GM11168 (cell line): ENCODE measurements around the gene IRF2BP2.
"Not testable (repeated sequence)": the region's sequence is repeated elsewhere in the genome, so short reads cannot be mapped to it uniquely, and the experiment has no call there.

Experiments used
- in situ Hi-C: fragments of 300-500 bp; cut with MboI; formaldehyde crosslinking; loops from one replicate; pipeline ENCODE4 v1.12.0; 2022; ENCODE audit warnings: low sequenced_read_pairs; ENCODE audit not compliant: unreplicated experiment

The IRF2BP2 gene

DNA sequence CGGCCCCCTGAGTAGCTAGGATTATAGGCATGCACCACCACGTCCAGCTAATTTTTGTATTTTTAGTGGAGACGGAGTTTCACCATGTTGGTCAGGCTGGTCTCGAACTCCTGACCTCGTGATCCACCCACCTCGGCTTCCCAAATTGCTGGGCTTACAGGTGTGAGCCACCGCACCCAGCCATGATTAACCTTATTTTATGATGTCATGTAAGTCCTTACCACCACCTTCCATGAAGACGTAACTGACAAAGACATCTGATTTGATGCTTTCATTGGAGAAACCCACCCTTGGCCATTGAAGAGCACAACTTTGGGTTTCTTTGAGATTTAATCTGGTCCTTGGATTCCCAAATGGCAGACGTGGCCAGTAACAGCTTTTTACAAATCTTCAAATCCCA, 24.9 kb upstream of the IRF2BP2 start:
- in situ Hi-C loops = not testable (repeated sequence)

GRCh38 chr1:234634387-234634786, 24.4 kb upstream of the IRF2BP2 start:
- in situ Hi-C loops = no loop called here

- in situ Hi-C loops = no loop called here
These were observed 23.4 kb upstream of the IRF2BP2 start for GRCh38 chr1:234633246-234634003.

- in situ Hi-C loops = no loop called here
These were observed 22.2 kb upstream of the IRF2BP2 start for GRCh38 chr1:234632225-234632624.

GRCh38 chr1:234631721-234632125, 21.7 kb upstream of the IRF2BP2 start:
- in situ Hi-C loops = no loop called here

DNA sequence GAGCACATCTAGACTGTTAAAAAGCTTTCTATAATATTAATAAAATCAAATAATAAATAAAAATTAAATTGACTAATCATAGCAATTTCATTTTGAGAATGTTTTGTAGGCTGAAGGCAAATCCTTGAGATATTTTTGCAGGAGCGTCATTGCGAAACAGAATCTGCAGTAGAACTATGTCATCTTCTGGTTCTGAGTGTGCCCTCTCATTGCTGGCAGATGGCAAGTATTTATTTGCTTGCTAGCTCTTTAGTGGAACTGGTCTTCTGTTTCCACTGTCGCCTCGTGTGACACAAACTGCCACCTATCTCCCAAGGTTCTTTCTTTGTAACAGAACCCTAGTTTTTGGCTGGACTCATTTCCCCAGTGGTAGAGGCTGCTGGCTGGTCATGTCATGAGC, 19.0 kb upstream of the IRF2BP2 start:
- in situ Hi-C loops = no loop called here

DNA sequence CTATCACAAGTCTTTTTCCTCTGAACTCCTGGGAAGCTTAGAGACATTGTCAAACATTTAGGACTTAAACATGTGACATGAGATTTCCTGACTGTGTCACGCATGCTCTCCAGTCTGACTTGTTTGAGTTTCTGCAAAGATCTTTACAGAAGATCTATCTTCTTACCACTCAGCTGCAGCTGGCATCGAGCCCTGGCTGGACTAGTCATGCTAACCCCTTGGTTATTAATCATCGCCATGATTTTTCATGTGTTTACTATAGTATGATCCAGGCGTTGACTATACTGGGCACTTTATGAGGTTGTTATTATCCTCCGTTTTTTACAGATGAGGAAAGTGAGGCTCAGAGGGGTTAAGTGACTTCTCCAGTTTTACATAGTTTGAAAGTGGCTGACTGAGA, 18.1 kb upstream of the IRF2BP2 start:
- in situ Hi-C loops = no loop called here

DNA sequence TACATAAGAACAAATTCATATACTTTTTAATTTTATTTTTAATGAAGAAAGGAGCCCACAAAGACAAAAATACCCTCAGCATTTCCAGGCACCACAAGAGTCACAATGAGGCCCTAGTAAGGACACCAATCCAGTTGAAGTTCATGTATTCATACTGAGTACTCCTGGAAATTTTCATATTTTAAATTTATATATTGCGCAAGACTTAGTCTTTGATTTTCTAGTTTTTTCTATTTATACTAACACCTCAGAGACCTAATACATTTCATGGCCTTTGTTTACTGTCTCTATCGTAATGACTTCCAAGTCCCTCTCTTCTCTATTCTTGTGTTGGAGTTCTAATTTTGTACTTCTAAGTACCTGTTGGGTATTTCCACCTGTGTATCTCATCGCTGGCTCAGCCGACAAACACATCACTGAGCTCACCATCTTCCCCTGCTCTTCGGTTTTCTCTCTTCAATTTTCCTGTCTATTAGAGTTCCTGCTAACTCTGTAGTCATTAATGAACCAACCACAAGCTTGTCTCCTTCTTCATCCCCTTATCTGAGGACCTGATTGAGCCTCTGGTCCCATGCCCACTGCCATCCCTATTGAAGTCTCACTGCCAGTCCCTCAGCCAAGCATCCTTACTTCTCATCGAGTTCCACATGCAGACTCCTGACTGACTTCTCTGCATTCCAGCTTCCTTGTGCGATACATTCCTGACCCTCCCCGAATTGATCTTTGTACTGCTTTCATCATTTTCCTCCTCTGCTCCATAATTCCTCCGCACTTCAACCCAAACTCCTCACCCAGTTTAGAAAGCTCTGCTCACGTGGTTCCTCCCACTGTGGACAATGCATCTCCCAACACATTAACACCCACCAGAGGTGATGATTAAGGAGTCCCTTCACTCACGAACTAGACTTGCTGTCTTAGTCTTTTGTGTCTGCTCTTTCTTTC, 17.3 kb upstream of the IRF2BP2 start:
- in situ Hi-C loops = no loop called here

DNA sequence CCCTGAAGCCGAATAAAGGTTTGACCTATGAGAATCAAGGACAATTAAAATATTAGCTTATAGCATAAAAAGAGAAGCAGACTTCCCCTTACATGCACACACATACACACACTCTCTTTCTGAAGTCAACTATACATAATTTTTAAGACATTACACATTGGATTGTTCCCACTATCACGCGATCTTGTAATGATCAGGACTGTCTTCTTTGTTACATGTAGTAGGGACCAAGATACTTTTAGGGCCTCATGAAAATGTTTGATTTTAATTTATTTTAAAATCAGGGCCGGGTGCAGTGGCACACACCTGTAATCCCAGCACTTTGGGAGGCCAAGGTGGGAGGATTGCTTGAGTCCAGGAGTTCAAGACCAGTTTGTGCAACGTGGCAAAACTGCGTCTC, 16.4 kb upstream of the IRF2BP2 start:
- in situ Hi-C loops = no loop called here

GRCh38 chr1:234624724-234625117, 14.7 kb upstream of the IRF2BP2 start:
- in situ Hi-C loops = no loop called here

DNA sequence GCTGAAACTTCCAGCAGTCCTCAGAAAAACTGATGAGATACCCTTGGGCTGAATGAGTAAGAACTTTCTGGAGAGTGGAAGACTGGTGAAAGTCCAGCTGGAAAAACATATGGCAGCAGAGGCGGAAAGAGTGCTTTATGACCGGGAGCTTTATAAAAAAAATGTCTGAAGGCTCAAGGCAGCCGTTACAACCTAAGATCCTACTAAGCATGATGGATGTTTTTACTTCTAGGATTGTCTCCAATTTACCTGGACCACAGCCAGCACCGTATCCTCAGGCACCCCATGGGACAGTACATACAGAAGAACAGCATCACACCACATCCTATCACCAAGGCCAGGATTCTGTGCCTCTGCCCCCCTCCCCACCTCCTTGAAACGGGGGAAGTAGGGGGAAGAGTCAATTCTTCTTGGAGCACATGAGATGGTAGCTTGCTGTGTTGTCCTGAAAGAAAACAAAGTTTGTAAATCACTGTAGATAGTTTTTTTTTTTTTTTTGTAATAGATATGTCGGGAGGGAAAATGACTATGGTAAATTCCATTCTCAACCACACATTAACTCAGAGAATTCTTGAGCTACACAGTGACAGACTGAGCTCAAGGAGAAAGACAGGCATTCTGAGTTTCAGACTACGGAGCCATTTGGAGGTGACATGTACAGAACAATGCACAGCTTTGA, 11.8 kb upstream of the IRF2BP2 start:
- in situ Hi-C loops = no loop called here

DNA sequence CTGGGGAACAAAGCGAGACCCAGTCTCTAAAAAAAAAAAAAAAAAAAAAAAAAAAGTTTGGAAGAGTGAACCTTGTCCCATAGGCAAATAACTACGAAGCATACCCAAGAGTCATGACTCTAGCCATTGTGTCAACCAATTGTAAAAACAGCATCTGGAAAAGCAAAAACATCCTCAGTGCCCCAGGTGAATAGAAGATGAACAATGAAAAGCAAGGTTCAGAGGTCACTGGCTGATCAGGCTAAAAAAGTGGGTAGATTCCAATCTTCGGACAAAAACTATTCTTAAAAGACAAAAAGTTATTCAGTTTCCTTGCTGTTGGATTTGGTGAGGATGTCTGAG, 11.1 kb upstream of the IRF2BP2 start:
- in situ Hi-C loops = no loop called here

DNA sequence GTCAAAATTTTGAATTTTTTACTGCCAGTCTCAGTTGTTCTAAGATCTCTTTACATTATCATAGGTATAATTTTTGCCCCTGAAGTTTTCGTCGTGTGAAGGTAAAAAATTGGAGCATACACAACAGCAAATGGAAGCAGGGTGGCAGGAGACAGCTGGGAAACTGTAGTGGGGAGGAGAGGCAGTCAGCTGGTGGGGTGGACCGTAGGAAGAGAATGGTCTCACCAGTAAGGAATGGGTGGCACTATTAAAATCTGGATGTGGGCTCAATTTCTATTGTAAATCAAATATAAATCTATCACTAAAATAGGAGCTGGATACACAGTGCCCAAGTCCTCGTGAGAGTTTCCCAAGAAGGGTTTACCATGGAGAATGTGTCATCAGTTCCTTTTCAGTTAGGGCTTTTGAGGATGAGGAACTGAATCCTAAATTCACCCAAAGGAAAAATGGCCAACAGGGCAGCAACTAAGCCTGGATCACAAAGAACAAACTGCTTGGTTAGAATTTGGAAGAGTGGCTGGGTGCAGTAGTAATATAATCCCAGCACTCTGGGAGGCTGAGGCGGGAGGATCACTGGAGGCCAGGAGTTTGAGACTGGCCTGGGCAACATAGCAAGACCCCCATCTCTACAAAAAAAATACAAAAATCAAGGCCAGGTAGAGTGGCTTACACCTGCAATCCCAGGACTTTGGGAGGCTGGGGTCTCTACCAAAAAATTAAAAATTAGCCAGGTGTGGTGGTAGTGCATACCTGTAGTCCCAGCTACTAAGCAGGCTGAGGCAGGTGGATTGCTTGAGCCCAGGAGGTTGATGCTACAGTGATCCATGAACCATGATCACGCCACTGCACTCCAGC, 10.5 kb upstream of the IRF2BP2 start:
- in situ Hi-C loops = no loop called here

DNA sequence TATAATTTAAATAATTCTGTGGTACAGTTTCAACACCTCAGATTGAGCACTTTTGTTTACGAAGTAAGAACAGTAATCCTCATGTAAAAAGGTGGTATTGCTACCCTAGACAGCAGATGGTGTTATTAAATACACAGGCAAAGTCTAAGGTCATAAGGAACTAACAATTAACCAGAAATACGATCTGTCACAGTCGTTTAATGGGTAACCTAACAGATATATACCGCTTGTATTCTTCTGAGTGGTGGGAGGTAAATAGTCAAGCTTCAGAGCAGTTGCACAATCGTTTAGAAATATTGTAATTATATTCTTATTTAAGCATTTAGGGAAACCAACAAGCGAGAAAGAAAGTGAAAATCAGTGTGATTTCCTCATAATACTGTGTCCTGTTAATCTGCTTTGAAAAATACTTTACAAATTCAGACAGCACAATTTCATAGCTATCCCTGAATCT, 9.8 kb upstream of the IRF2BP2 start:
- in situ Hi-C loops = no loop called here

GRCh38 chr1:234619071-234619480, 9.1 kb upstream of the IRF2BP2 start:
- in situ Hi-C loops = no loop called here

- in situ Hi-C loops = no loop called here
These were observed 8.7 kb upstream of the IRF2BP2 start for GRCh38 chr1:234618737-234619049.

GRCh38 chr1:234617986-234618736, 8.2 kb upstream of the IRF2BP2 start:
- in situ Hi-C loops = no loop called here

- in situ Hi-C loops = no loop called here
These were observed 7.4 kb upstream of the IRF2BP2 start for GRCh38 chr1:234617131-234617985.

GRCh38 chr1:234616644-234617043, 6.7 kb upstream of the IRF2BP2 start:
- in situ Hi-C loops = no loop called here
